ENCODE measurements around the gene EME1. TPM values are rescaled to one million over a fixed set of nuclear protein-coding genes. Genes with fewer than 3 reads are reported as not detected.

EME1 gene
- total and polyA plus RNA-seq, 10 of the 15 experiments (the other 5 are each of a cell fraction or from before 2014, with no cell fraction given): 13.8 to 40.5 (median 22.0) TPM

DNA sequence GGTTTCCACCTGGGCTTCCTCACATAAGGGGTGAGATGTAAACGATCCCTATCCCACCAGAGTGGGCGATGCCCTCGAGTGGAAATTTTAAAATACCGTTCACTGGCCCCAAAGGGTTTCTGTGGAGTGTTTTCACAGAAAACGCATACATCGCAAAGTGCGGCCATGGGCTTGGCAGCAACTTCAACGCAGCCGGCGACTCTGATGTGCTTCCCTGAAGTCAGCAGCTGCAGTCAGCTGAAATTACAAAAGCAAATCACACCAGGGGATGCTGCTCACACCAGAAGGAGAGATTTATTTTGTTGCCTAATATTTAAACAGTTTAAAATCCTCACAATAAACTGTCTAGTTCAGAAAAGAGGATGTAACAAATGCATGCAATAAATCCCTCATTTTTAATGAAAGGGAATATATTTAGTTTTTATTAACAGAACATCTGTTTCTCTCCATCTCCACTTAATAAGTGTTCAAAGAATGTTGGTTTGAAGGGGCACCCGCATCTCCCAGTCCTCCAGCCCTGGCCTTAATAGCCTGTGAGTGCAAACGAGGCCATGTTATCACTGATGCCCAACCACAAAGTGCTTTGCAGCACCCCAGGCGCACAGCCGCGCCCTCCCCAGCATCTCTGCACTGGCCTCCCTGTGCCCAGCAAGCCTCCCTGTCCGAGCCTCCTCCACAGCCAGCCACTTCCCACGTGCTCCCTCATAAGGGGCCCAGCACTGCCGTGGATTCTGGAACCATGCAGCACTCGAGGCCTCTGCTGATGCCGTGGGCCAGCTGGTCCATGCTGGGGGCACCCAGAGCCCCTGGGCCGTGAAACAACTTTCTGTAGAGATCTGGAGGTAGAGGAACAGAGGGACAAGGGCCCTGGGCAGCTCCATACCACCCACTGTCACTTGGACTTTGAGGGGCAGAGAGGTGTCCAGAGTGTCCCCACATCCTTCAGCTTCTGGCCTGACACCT lies 44.4 kb upstream of the EME1 start (continued):
- TF ChIP-seq, protein P1, sequence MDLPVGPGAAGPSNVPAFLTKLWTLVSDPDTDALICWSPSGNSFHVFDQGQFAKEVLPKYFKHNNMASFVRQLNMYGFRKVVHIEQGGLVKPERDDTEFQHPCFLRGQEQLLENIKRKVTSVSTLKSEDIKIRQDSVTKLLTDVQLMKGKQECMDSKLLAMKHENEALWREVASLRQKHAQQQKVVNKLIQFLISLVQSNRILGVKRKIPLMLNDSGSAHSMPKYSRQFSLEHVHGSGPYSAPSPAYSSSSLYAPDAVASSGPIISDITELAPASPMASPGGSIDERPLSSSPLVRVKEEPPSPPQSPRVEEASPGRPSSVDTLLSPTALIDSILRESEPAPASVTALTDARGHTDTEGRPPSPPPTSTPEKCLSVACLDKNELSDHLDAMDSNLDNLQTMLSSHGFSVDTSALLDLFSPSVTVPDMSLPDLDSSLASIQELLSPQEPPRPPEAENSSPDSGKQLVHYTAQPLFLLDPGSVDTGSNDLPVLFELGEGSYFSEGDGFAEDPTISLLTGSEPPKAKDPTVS (IDR thresholded peaks at IDR 0.05; ENCODE audit: low read depth, low read length): no peak
- no peak for TF ChIP-seq MYC (IDR thresholded peaks at IDR 0.05; ENCODE audit: insufficient read depth, insufficient read length, insufficient replicate concordance, low read length, severe bottlenecking)
- no peak for TF ChIP-seq CHD1 (IDR thresholded peaks at IDR 0.05; ENCODE audit: low read depth, low read length)
- no peak for TF ChIP-seq ZNF592 (IDR thresholded peaks at IDR 0.05)

All from GM12878 (cell line).